HepG2 (cell line): Measurements from ENCODE around the gene GOLT1A. TPM values are rescaled to one million over a fixed set of nuclear protein-coding genes. Genes with fewer than 3 reads are reported as not detected.

Experiments
- ATAC-seq: fragments of 200-7000 bp; cut with Tn5 transposase; 3 replicates; pipeline ENCODE4 v1.9.1; 2020; ENCODE audit warnings: mild to moderate bottlenecking, moderate library complexity
- BruUV-seq: library from RNA; stranded (reverse); fragments of 400-500 nt; replicated peaks from 2 replicates; lab custom pipeline; 2021; lab: Mats Ljungman, UMichigan
- CTCF ChIA-PET: fragments of 300-600 bp; formaldehyde crosslinking; extraction: SDS; loops from one replicate; lab custom pipeline; 2021; ENCODE audit warnings: low total read pairs, inconsistent platforms, low intra/inter-chr PET ratio; lab: Yijun Ruan, JAX
- POLR2A ChIA-PET: fragments of 350-600 bp; sonication (Branson Sonifier 250); formaldehyde crosslinking; loops from one replicate; lab custom pipeline; 2020; ENCODE audit warnings: antibody characterized with exemption, inconsistent platforms; lab: Yijun Ruan, JAX
- DNase-seq: peaks from one replicate; pipeline ENCODE4 v3.0.0-alpha.2; 2015; ENCODE audit warnings: low spot score
- FAIRE-seq: peaks from 3 replicates; lab custom pipeline; 2011; peaks lifted over from hg19 to GRCh38; lab: Jason Lieb, UNC
- H2AFZ ChIP-seq: one replicate; pipeline ENCODE4 v1.6.1; 2011; ENCODE audit warnings: low read length, inconsistent platforms
- H3K27ac ChIP-seq: fragments of 300-600 bp; 3 replicates; pipeline ENCODE4 v1.8.0; 2011; ENCODE audit warnings: mixed run types, mild to moderate bottlenecking, mixed read lengths, low read length, inconsistent platforms; ENCODE audit not compliant: insufficient read depth; ENCODE audit errors: extremely low read length
- H3K27me3 ChIP-seq, 2 experiments: fragments of 200-600 bp in 1 of 2; 2 replicates in 1 of 2; 3 replicates in 1 of 2; pipeline versions ENCODE4 v1.6.0 to v1.8.0; 2011; ENCODE audit warnings: low read length in 2 of 2, mild to moderate bottlenecking in 2 of 2, moderate library complexity in 2 of 2, inconsistent platforms in 1 of 2; ENCODE audit not compliant: insufficient read depth in 2 of 2, control insufficient read depth in 1 of 2
- H3K36me3 ChIP-seq, 2 experiments: fragments of 200-600 bp in 1 of 2; replicated peaks in 1 of 2; 2 replicates in 1 of 2; 3 replicates in 1 of 2; pipeline versions ENCODE4 v1.5.1 to v1.8.0; 2011; ENCODE audit warnings: low read length in 2 of 2, inconsistent platforms in 1 of 2; ENCODE audit not compliant: insufficient read depth in 2 of 2, control insufficient read depth in 1 of 2
- H3K4me1 ChIP-seq: 2 replicates; pipeline ENCODE4 v1.5.1; 2012; ENCODE audit warnings: low read length, inconsistent platforms; ENCODE audit not compliant: insufficient read depth
- H3K4me2 ChIP-seq: 2 replicates; pipeline ENCODE4 v1.6.0; 2011; ENCODE audit warnings: low read depth, low read length, inconsistent platforms
- H3K4me3 ChIP-seq, 3 experiments: fragments of 200-600 bp in 1 of 3; sonication (generic), shearing (Covaris generic) in 1 of 3; replicated peaks in 1 of 3; 2 replicates each; pipeline ENCODE4 v1.5.1; 2011 to 2016; ENCODE audit warnings: low read length in 3 of 3, inconsistent platforms in 2 of 3, low read depth in 2 of 3, mild to moderate bottlenecking in 2 of 3, control low read depth in 1 of 3, mixed read lengths in 1 of 3; ENCODE audit not compliant: insufficient read depth in 1 of 3
- H3K79me2 ChIP-seq: one replicate; pipeline ENCODE4 v1.6.1; 2011; ENCODE audit warnings: low read length, inconsistent platforms; ENCODE audit not compliant: insufficient read depth
- H3K9ac ChIP-seq: 2 replicates; pipeline ENCODE4 v1.6.0; 2011; ENCODE audit warnings: mild to moderate bottlenecking, low read depth, low read length, inconsistent platforms; ENCODE audit not compliant: insufficient read depth
- H3K9me3 ChIP-seq: 2 replicates; pipeline ENCODE4 v1.5.1; 2012; ENCODE audit warnings: mild to moderate bottlenecking, low read length
- H4K20me1 ChIP-seq: 2 replicates; pipeline ENCODE4 v1.6.0; 2011; ENCODE audit warnings: inconsistent platforms, mild to moderate bottlenecking, low read length, moderate library complexity; ENCODE audit not compliant: insufficient read depth
- HNF4G ChIP-seq, 2 experiments: sonication (generic) in 1 of 2; formaldehyde crosslinking in 1 of 2; IDR thresholded peaks; 2 replicates each; pipeline versions ENCODE4 v1.4.0 to v1.6.1; 2011 to 2020; ENCODE audit warnings: borderline replicate concordance in 2 of 2, low read depth in 2 of 2, mild to moderate bottlenecking in 2 of 2, low read length in 1 of 2, missing genetic modification reagents in 1 of 2, moderate library complexity in 1 of 2
- HOXD1 ChIP-seq: sonication (generic); formaldehyde crosslinking; IDR thresholded peaks from 2 replicates; pipeline ENCODE4 v1.5.0; 2020; ENCODE audit warnings: missing genetic modification reagents
- ISL2 ChIP-seq: sonication (generic); formaldehyde crosslinking; IDR thresholded peaks from 2 replicates; pipeline ENCODE4 v1.5.0; 2020; ENCODE audit warnings: missing genetic modification reagents
- KDM2A ChIP-seq: sonication (generic); formaldehyde crosslinking; IDR thresholded peaks from 2 replicates; pipeline ENCODE4 v1.4.0; 2020; ENCODE audit warnings: low read depth, missing genetic modification reagents, borderline replicate concordance
- MLX ChIP-seq: IDR thresholded peaks from 2 replicates; pipeline ENCODE4 v1.6.1; 2016
- MTERF4 ChIP-seq: sonication (generic); formaldehyde crosslinking; IDR thresholded peaks from 2 replicates; pipeline ENCODE4 v1.8.0; 2023; ENCODE audit warnings: mild to moderate bottlenecking, missing genetic modification reagents
- MYNN ChIP-seq: sonication (generic); formaldehyde crosslinking; IDR thresholded peaks from 2 replicates; pipeline ENCODE4 v1.4.0; 2020; ENCODE audit warnings: mild to moderate bottlenecking, low read depth, missing genetic modification reagents
- NR1H2 ChIP-seq: sonication (generic); formaldehyde crosslinking; IDR thresholded peaks from 2 replicates; pipeline ENCODE4 v1.8.1; 2022; ENCODE audit warnings: low read depth, missing genetic modification reagents, borderline replicate concordance
- PCBP1 ChIP-seq: fragments of 200-400 bp; formaldehyde crosslinking; IDR thresholded peaks from 2 replicates; pipeline ENCODE4 v1.6.1; 2017; ENCODE audit warnings: mild to moderate bottlenecking, low read depth, low read length, borderline replicate concordance
- PTBP1 ChIP-seq: fragments of 200-400 bp; formaldehyde crosslinking; IDR thresholded peaks from 2 replicates; pipeline ENCODE4 v1.6.1; 2018; ENCODE audit warnings: low read length, low read depth; ENCODE audit not compliant: poor library complexity, severe bottlenecking
- U2AF1 ChIP-seq: fragments of 200-400 bp; formaldehyde crosslinking; optimal IDR thresholded peaks from 2 replicates; pipeline ENCODE3; 2017; ENCODE audit warnings: mild to moderate bottlenecking, low read depth, low read length
- ZNF44 ChIP-seq: sonication (generic); formaldehyde crosslinking; IDR thresholded peaks from 2 replicates; pipeline ENCODE4 v1.5.1; 2020; ENCODE audit warnings: mild to moderate bottlenecking, missing genetic modification reagents
- ZNF562 ChIP-seq: sonication (generic); formaldehyde crosslinking; IDR thresholded peaks from 2 replicates; pipeline ENCODE4 v1.8.0; 2022; ENCODE audit warnings: missing genetic modification reagents, borderline replicate concordance
- ZNF580 ChIP-seq: IDR thresholded peaks from 2 replicates; pipeline ENCODE4 v1.6.1; 2016; ENCODE audit warnings: low read depth, borderline replicate concordance
- ZNF605 ChIP-seq: sonication (generic); formaldehyde crosslinking; IDR thresholded peaks from 2 replicates; pipeline ENCODE4 v1.8.0; 2022; ENCODE audit warnings: mild to moderate bottlenecking, missing genetic modification reagents
- WGBS: methylation state at CpG from one replicate; pipeline ENCODE4 v1.1.6; 2017; ENCODE audit warnings: low lambda C conversion rate; 5-methylcytosine and 5-hydroxymethylcytosine counted together
- in situ Hi-C: cut with HindIII; loops from 2 replicates; pipeline ENCODE4 v1.10.0; 2017; ENCODE audit warnings: low pct_unique_long_range_greater_than_20kb; ENCODE audit not compliant: extremely low pct_ligation_motif_present
- intact Hi-C: fragments of 100-400 bp; cut with micrococcal nuclease; formaldehyde crosslinking; loops from one replicate; pipeline ENCODE4 v1.10.0; 2022; ENCODE audit not compliant: unreplicated experiment
- polyA plus RNA-seq, 8 experiments: library from polyadenylated mRNA; depleted of rRNA in 3 of 8; stranded (reverse) in 7 of 8; unstranded in 1 of 8; fragments of >200 nt; fragmentation: Illumina TruSeq in 4 of 8; extraction: Trizol in 4 of 8; gene quantifications; 2 replicates each; pipeline versions ENCODE4 v1.2.1 to v1.2.3, GENCODE V29; 2011 to 2016; ENCODE audit warnings: low read depth in 4 of 8, missing spikeins in 1 of 8, mixed read lengths in 1 of 8; ENCODE audit not compliant: insufficient read depth in 1 of 8
- total RNA-seq, 5 experiments: library from RNA; depleted of rRNA; stranded (reverse); fragments of >200 nt; fragmentation: Illumina TruSeq; extraction: Trizol; gene quantifications; 2 replicates each; pipeline ENCODE4 v1.2.3, GENCODE V29; 2016; ENCODE audit warnings: low read depth in 1 of 5
- TF ChIP-seq, protein P1 (sequence below): sonication (generic); formaldehyde crosslinking; IDR thresholded peaks from 2 replicates; pipeline ENCODE4 v1.8.1; 2023; ENCODE audit warnings: mild to moderate bottlenecking, moderate library complexity, missing genetic modification reagents
- TF ChIP-seq, protein P2 (sequence below): sonication (generic); formaldehyde crosslinking; IDR thresholded peaks from 2 replicates; pipeline ENCODE4 v1.8.0; 2022; ENCODE audit warnings: mild to moderate bottlenecking, missing genetic modification reagents, moderate library complexity
- TF ChIP-seq, protein P3 (sequence below): sonication (generic); formaldehyde crosslinking; IDR thresholded peaks from 2 replicates; pipeline ENCODE4 v1.8.1; 2023; ENCODE audit warnings: mild to moderate bottlenecking, missing genetic modification reagents, borderline replicate concordance

The GOLT1A gene
- total and polyA plus RNA-seq, 2 of the 13 experiments (the other 11 are each of a cell fraction or from before 2014, with no cell fraction given), result 25.8 to 28.0 TPM

- TF ChIP-seq, protein P1, sequence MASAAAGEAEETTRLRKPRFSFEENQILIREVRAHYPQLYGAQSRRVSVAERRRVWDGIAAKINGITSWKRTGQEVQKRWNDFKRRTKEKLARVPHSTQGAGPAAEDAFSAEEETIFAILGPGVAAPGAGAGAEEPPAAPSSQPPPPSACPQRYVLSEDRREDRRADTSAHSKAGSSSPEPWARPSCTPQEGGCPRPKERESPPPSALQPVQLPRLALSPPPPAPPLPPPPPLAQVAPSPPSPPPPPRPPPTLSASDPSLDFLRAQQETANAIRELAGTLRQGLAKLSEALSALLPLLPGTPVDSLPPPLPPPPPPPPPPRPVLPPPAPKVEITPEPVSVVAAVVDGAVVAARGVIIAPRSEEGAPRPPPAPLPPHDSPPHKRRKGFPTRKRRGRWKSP (CRISPR knock-in tag), result no peak
- TF ChIP-seq KDM2A (CRISPR knock-in tag) (no peak), ZNF44 (CRISPR knock-in tag) (no peak), ZNF605 (CRISPR knock-in tag) (no peak), NR1H2 (CRISPR knock-in tag) (no peak), ZNF580 (CRISPR knock-in tag) (no peak), MYNN (CRISPR knock-in tag) (no peak)
These were observed 60.1 kb downstream of the GOLT1A start (continued) for GRCh38 chr1:204153667-204154066.

DNA sequence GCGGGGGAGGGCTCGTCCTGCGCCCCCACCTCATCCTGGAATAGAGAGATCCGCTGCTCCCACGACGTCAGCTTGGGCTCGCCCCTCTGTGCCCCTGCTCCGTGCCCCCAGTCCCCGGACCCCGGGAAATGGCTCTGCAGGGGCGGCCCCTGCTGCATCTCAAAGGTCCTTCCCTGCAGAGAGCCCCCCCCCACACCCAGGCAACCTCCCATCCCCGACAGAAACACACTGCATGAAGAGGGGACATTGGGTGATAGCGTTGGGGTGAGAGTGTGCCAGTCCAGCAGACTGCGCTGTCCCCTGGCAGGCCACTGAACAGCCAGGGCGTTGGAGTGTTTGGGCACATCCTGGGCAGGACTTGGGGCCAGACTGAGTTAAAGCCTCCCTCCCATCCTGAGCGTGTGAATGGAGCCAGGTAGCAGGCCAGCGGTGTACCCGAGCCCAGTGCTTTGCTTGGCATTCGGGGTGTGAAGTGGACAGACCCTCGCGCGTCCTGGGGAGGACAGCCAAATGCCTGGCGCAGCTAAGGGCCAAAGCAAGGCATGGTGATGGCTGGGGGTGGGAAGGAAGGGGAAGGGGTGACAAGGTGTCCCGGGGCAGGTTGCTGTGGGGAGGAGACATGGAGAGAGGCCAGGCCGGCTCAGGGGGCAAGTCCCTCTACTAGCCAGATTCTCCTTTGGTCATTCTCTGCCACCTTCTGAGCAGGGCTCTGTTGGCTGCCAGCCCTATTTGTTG, 61.3 kb downstream of the GOLT1A start:
- ChIA-PET POLR2A (interaction anchor here (1.1 to 1.9 kb wide), 7 partner anchors 7 to 291 kb away, joined by 3 to 8 read pairs (median 5); partner anchors contain the start of genes GOLT1A and SNRPE), CTCF (no interaction called here)
- no peak overlapping the region for H2AFZ ChIP-seq
- TF ChIP-seq, protein P2, sequence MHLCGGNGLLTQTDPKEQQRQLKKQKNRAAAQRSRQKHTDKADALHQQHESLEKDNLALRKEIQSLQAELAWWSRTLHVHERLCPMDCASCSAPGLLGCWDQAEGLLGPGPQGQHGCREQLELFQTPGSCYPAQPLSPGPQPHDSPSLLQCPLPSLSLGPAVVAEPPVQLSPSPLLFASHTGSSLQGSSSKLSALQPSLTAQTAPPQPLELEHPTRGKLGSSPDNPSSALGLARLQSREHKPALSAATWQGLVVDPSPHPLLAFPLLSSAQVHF (CRISPR knock-in tag), result no peak
- TF ChIP-seq HOXD1, result no peak
- TF ChIP-seq, protein P3, sequence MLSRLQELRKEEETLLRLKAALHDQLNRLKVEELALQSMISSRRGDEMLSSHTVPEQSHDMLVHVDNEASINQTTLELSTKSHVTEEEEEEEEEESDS (CRISPR knock-in tag), result no peak
- TF ChIP-seq MLX, result no peak
- TF ChIP-seq U2AF1, result no peak
- TF ChIP-seq ZNF562 (CRISPR knock-in tag), result no peak
- TF ChIP-seq ISL2 (CRISPR knock-in tag), result no peak
- TF ChIP-seq PCBP1, result 0 out of 2 replicates have a peak, but pooled peaks have one; percentile 49
- TF ChIP-seq ZNF44 (CRISPR knock-in tag), result 0 out of 2 replicates have a peak, but pooled peaks have one; percentile 49
- no peak for TF ChIP-seq MTERF4
- no peak for TF ChIP-seq PTBP1
- TF ChIP-seq HNF4G (IDR thresholded peaks at IDR 0.05; ENCODE audit: borderline replicate concordance, low read depth, low read length), result no peak
- no peak for TF ChIP-seq HNF4G (CRISPR knock-in tag; IDR thresholded peaks at IDR 0.05; ENCODE audit: borderline replicate concordance, low read depth)

More for the DNA sequence above, 61.3 kb downstream of the GOLT1A start:
- H3K4me1 ChIP-seq, result peaks cover 38% of the 10 kb centered on the region
- H3K4me2 ChIP-seq, result peak overlapping the region; percentile 77
- H3K27ac ChIP-seq, result no peak overlapping the region
- intact Hi-C loops (loop anchor here (10.0 kb wide), 1 partner anchor 222 kb away; no protein-coding TSS in a partner anchor), in situ Hi-C loops (no loop called here)
- peak overlapping the region; percentile 60 for H3K9ac ChIP-seq
- peak; percentile 20 for ATAC-seq
- H4K20me1 ChIP-seq, result no peaks in the 10 kb centered on the region
- BruUV-seq, result no TSS peak
- no peak for FAIRE-seq
- no peaks in the 10 kb centered on the region for H3K79me2 ChIP-seq
- DNase-seq, result no peak
- H3K9me3 ChIP-seq, result no peaks in the 10 kb centered on the region
- WGBS, result 43% methylated on average over 14 of the region's 25 CpGs
- H3K4me3 ChIP-seq, result peak overlapping the region; percentile 61 to 82 (median 72); a peak in 5 of 6 replicates
- H3K27me3 ChIP-seq, result peaks cover 2 to 7% of the 10 kb centered on the region in 2 experiments; a peak in 3 of 5 replicates
- no peaks in the 10 kb centered on the region for H3K36me3 ChIP-seq
